G401.6 (cell line): ENCODE results near the gene CEMIP2.
A peak's percentile ranks its signal among the peaks of the same experiment; 100 is the strongest.
"Not testable (repeated sequence)": the region's sequence is repeated elsewhere in the genome, so short reads cannot be mapped to it uniquely, and the experiment has no call there.

Experiments
- FAIRE-seq: peaks from 2 replicates; lab custom pipeline; 2012; peaks lifted over from hg19 to GRCh38; lab: Jason Lieb, UNC

CEMIP2 gene, protein sequence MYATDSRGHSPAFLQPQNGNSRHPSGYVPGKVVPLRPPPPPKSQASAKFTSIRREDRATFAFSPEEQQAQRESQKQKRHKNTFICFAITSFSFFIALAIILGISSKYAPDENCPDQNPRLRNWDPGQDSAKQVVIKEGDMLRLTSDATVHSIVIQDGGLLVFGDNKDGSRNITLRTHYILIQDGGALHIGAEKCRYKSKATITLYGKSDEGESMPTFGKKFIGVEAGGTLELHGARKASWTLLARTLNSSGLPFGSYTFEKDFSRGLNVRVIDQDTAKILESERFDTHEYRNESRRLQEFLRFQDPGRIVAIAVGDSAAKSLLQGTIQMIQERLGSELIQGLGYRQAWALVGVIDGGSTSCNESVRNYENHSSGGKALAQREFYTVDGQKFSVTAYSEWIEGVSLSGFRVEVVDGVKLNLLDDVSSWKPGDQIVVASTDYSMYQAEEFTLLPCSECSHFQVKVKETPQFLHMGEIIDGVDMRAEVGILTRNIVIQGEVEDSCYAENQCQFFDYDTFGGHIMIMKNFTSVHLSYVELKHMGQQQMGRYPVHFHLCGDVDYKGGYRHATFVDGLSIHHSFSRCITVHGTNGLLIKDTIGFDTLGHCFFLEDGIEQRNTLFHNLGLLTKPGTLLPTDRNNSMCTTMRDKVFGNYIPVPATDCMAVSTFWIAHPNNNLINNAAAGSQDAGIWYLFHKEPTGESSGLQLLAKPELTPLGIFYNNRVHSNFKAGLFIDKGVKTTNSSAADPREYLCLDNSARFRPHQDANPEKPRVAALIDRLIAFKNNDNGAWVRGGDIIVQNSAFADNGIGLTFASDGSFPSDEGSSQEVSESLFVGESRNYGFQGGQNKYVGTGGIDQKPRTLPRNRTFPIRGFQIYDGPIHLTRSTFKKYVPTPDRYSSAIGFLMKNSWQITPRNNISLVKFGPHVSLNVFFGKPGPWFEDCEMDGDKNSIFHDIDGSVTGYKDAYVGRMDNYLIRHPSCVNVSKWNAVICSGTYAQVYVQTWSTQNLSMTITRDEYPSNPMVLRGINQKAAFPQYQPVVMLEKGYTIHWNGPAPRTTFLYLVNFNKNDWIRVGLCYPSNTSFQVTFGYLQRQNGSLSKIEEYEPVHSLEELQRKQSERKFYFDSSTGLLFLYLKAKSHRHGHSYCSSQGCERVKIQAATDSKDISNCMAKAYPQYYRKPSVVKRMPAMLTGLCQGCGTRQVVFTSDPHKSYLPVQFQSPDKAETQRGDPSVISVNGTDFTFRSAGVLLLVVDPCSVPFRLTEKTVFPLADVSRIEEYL (N-terminal part only)

DNA sequence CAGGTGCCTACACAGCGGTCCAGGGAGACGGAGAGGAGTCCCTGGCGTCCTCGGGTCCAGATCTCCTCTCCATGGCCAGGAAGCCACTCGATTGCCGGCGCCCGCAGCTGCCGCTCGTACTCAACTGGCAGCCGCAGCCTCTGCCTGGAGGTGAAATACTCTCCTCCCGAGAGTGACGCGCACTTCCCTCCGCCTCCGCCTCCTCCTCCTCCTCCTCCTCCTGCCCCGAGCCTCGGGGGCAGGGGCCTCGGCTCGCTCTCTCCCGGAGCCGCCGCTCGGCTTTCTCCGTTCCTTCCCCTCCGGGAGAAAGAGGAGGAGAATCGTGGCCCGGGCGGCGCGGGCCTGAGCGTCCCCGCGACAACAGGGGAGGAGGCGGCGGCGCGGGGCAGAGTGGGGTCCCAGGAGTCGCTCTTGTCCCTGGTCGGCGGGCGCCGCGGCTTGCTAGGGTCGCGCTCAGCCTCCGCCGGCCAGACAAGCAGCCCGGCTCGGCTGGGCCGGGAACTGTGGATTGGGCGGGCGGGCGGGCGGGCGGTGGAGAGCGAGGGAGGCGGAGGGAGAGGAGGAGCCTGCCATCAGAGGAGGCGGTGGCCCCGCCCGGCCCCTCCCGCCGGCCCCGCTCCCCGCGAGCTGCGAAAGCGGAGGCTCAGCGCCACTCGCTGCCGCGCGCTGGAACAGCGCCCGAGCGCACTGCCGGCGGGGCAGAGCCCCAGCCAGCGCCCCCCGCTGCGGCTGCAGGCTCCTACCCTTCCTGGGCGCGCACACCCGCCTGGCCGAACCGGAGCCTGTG lies at the start of gene CEMIP2:
Gene CEMIP2, minus strand, starts transcription at position 126 of the 787 bp plus-strand sequence. CDS start 18,140 bp downstream, outside the sequence.
- peak; percentile 8 for FAIRE-seq

DNA sequence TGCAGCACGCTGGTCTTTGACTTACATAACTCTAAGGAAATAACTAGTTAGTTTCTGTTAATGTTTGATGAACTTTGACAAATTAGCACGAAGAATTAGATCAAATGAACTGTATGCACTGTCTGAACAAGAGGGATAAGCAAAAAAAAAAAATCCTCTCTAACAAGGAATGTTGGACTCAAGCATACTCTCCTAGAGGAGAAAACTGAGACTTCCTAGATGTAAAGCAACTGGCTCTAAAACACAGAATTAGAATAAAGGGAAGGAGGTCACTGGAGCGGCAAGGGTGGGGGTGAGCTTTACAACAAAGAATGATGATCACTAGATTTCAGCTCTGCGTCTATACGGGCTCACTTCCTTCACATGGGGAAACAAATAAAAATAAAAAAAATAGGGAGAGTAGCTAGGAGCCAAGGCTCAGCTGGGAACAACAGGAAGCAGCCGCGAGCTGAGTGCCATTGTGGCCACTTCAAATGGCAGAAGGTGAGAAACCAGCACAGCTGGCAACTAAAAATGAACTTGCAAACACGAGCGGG lies 48.7 kb upstream of the CEMIP2 start:
- FAIRE-seq, result no peak

DNA sequence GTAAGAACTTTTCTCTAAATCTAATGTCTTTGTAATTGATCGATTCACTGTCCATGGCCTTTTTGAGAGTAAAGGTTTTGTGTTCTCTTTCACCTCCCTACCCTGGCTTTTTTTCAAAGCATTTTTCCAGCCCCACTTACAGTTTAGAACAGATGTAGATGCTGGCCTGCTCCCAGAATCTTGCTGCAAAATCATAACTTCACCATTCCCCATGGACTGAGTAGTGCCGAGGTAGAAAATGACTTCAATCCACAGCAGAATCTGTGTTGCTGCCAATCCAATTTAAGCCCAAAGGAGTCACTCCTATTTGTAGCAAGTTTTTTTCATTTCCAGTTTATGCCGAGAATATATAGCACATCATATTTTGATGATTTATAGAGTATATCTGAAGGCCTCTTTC lies 46.5 kb upstream of the CEMIP2 start:
- FAIRE-seq, result no peak

DNA sequence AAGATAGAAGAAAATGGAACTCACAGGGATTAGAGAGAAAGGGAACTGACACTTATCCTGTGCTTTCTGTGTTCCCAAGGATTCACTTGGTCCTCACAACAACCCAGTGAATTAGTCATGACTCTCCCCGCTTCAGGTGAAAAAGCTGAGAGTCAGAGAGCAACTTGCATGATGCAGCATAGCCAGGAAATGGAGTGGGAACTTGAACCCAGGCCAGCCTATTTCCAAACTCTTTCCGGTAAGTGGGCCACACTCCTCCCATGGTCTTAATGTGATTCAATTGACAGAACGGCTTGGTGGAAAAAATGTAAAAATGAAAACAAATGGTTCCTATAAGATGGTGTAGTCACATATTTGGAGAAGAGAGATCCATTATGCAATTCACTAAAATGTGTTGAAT lies 45.9 kb upstream of the CEMIP2 start:
- no peak for FAIRE-seq

DNA sequence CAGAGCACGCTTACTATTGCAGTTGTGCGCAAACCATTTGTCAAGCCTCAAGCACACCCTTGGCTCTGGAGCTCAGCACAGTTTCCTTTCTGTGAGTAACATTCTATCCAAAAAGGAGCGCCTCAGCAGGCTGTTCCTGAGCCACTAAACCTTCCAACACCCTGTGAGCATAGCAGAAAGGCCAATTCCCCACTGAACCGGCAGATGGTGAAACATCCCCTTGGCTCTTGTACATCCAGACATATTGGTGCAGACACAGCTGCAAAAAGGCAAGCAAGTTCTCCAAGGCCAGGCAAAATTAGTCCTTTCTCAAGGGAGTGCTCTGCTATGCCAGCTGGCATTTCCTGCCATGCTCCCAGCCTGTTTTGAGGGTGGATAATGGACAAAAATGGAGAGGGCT lies 44.1 kb upstream of the CEMIP2 start:
- FAIRE-seq, result no peak

DNA sequence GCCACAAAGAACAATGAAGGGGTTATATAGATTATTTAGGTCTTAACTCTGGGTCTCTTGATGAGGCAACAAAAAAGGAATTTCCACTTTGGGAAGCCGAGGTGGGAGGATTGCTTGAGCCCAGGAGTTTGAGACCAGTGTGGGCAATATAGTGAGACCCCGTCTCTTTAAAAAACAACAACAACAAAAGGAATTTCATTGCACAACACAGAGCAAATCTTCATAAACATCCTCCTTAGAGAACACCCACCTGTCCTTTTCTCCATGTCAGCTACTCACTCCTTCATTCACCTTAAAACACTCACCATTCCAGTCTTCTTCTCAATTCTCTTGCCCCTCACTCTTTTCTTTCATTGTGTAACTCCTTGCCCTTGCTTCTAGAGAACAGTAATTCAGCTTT lies 39.8 kb upstream of the CEMIP2 start:
- no peak for FAIRE-seq

DNA sequence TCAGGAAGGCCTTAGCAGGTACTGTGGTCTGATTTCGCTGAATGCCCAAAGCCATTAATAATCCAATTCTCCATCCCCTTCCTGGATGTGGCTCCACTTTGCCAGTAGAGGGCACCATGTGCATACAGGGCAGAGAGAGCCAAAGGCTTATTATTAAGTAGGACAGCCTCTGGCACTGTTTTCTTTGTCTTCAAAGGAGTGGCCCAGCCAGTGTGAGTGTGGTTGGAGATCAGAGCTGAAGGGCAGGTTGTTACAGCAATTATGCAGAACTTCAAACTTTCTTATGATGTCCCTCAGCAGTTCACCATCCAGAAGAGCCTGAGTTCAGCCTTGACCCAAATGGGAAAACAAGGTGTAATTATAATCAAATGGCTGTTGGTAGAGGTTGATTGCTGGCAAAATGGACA lies 38.6 kb upstream of the CEMIP2 start:
- FAIRE-seq, result peak; percentile 92

DNA sequence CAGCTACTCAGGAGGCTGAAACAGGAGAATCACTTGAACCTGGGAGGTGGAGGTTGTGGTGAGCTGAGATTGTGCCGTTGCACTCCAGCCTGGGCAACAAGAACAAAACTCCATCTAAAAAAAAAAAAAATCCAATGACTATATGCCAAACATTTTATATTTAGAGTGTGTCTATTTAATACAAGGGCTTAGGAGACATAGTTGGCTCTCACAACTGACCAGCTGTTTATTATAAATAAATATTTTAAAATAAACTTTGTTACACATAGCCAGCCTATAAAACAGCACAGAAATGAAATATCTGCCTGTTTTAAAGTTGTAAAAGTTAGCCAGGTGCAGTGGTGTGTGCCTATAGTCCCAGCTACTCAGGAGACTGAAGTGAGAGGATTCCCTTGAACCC lies 36.8 kb upstream of the CEMIP2 start:
- FAIRE-seq, result not testable (repeated sequence)

DNA sequence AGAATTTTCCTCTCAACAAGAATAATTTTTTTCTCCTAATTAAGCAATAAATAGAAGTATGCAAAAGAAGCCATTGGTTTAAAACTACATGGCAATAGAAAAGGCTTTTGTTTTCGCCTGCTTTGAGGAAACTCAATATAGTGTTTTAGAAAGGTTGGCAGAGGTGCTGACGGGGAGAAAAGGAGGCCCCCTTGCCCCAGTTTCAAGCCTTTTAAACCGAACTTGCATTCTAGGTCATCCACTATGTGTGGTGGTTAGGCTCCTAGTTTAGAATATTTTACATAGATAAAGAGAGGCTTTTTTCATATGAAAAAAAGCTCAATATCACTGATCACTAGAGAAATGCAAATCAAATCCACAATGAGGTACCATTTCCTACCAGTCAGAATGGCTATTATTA lies 33.5 kb upstream of the CEMIP2 start:
- no peak for FAIRE-seq

DNA sequence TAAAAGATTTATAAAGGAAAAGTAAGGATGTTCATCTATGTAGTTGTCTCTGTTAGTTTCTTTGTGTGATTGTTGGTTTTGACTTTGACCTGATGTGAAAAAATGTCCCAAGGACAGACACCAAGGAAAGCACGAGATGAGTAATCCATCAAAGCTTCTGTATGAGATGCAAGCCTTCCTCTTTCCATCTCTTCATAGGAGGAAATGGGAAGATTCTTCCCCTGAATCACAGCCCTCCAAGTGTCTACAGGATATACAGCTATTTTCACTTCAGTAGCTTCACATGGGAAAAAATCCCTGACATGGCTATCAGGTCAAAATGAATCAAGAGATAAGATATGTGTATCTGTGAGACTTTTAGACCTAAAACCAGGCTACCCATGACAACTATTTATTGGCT lies 29.0 kb upstream of the CEMIP2 start:
- no peak for FAIRE-seq

DNA sequence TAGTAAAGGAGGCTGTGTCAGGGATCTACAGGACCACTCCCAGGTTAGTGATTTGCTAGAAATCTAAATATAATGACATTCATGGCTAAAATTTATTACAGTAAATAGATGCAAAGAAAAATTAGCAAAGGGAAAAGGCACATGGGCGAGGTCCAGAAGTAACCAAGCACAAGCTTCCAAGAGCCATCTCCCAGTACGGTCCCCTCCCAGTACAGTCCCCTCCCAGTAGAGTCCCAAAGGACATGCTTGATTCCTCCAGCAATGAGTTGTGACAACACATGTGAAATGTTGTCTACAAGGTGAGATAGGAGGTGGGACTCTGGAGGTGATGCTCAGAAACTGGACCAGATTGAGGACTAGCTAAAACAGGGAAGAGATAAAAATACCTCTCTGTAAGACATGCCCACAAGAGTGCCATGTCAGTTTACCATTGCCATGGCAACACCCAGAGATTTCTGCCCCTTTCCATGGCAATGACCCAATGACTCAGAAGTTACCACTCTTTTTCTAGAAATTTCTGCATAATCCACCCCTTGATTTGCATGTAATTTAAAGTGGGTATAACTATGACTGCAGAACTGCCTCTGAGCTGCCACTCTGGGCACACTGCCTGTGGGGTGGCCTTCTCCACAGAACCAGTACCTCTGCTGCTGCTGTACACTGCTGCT lies 27.9 kb upstream of the CEMIP2 start:
- FAIRE-seq, result no peak

DNA sequence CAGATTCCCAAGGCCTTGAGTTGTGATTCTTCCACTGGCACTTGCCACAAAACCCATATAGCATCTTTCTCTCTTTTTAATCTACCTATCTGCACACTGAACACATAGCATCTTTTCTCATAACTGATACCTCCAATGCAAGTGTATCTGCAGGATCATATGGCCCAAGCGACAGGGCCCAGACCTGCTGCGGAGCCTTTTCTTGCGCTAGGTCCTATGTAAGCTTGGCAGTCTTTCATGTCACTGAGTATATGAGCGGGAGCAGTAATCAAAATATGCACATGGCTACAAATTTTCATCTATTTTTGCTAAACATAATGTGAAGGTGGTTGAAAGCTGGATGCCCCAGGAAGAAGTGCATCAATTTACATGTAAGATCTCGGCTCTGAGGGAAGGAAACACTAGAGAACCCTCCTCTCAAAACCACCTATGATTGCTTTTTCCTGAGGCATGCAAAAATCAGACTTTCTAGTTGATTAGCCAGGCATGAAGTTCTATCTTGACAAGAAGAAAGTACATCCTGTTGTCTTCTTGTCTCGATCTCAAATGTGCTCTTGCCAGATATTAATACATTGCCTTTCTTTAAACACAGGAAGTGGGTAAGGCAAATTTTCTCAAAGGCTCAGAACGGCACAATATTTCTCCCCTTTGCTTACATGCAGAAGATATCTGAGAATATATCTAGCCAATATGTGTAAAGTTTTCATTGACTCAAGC lies 26.9 kb upstream of the CEMIP2 start:
- FAIRE-seq, result no peak

DNA sequence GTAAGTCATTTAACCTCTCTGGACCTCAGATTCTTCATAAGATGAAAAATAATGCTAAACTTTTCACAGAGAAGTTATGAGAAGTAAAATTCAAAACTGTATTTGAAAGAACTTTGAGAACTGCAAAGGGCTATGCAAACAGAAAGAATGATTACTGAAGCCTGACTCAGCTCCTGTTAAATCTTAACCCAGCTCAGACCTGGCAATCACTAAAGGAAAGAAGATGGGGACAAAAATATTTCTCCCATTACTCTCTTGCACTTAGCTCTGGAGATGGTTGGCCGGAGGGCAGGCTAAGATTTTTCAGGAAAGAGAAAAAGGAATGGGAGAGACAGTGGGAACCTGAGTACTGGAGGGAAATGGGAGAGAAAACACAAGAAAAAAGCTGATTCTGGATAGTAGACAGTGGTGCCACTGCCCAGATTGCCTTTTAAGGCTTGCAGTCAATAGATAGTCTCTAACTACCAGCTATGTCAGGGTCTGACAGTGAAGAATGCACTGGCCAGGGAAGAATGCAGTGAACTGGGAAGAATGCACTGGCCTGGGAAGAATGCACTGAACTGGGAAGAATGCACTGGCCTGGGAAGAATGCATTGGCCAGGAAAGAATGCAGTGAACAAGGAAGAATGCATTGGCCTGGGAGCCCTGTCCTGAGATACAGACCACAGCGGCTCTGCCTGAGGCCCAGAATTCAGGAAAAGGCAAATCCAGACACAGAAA lies 25.2 kb upstream of the CEMIP2 start:
- FAIRE-seq, result no peak

DNA sequence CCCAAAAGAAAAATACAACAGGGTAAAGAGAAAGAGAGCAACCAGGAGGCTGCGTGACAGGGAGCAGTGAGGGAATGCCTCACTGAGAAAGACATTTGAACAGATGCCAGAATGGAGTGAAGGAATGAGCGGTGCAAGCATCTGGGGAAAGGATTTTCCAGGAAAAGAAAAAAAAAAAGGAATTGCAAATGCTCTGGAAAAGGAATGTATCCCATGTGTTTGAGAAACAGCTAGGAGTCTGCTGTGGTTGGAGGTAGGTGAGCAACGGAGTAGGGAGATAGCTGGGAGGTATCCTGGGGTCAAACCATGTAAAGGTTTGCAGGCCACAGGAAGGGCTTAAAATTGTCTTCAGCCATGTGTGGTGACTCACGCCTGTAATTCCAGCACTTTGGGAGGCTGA lies 23.6 kb upstream of the CEMIP2 start:
- FAIRE-seq, result no peak

DNA sequence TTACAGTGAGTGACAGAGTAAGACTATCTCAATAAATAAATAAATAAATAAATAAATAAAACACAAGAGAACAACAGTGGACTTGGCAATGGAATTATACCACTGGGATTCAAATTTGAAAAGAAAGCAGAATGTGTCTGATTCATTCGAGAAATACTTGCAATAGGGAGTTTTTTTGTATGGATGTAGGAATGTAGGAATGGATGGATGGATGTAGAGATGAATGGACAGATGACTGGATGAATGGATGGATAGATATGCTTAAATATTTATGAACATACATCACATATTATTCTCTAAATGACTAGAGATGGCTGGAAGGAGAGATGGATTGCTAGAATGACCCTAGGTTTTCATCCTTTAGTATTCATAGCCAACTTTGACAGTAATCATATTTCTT lies 22.0 kb upstream of the CEMIP2 start:
- FAIRE-seq, result no peak

DNA sequence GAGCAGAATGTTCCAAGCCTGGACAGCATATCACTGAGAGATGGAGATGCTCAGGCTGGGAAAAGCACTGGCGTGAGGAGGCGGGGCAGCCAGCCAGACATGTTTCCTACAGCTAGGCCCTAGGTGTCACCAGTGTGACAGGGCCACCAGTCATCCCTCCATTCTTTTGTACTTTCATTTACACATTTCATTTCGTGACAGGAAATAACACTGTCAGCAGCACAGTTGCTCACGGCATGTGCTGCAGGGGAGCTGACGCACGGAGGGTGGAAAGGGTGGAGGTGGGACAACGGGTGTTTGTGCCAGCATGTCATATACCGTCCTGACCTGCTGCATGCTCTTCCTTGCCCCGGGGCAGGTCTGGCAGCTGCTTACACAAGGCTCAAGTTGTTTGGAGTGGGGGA lies 14.8 kb upstream of the CEMIP2 start:
- no peak for FAIRE-seq

DNA sequence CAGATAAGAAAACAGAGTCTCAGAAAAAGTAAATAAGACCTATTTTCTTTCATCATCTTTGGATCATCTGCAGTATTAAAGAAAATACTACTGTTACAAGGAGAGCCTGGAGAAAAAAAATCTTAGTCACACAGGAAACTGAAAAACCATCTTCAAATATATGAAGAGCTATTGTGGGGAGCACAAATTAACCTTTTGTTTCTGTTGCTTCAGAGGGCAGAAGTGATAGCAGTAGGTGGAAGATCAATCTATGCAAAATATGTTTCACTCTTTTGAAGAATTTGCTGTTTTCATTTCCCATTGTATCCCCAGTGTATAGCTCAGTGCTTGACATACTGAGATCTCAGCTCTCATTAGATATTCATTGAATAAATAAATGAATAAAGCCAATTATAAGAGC lies 13.1 kb upstream of the CEMIP2 start:
- FAIRE-seq, result no peak

DNA sequence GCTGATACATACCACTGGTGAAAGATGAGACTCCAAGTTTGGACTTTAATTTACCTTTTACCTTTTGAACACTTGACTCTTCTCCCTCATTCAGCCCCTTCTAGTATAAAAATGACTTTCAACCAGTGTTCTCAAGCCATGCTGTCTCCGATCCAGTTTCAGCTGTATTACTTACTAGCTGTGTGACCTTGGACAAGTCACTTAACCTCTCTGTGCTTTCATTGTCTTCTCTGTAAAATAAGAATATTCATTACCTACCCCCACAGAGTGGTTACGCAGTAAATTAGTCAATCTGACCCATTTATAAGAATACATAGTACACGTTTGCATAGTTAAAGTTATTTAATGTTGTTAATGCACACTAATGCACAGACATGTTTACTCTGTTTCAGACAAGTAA lies 12.6 kb upstream of the CEMIP2 start:
- no peak for FAIRE-seq

DNA sequence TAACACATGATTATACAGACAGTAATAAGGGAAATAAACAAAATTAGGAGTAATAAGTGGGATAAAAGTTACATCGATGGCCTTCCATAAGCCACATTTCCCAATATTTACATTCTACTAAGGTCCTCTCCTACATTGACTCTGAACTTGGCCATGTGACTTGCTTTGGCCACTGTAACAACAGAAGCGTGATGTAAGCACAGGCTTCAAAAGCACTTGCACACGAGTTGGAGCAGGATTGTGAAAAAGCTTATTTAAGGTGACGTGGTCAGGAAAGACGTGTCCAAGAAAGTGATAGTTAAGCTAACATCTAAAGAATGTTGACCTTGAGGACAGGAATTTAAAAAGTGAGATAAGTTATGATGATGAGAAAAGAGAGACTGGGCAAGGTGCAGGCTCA lies 9.8 kb upstream of the CEMIP2 start:
- no peak for FAIRE-seq

DNA sequence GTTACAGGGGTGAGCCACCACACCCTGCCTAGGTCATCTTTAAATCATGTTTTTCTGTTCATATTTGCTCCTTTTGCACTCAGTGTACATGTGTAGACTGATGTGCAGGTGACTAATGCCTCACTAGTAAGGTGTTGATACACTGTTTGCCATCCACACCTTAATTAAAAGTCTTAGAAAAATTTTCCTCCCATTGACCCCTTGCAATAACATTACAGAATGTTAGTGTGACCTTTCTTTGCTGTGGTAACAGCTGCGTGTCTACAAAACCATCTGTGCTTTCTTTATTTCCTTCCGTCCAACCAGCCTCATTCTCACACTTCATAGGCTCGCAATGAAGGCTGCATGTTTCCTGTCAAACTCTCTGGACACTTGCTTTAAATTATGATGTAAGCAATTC lies 6.6 kb upstream of the CEMIP2 start:
- FAIRE-seq, result no peak
